Keratinocyte (primary cell): ENCODE results near the gene MYLK4.

Experiments
- CTCF ChIP-seq, 3 experiments: IDR thresholded peaks in 1 of 3; conservative IDR thresholded peaks in 1 of 3; optimal IDR thresholded peaks in 1 of 3; 2 replicates in 2 of 3; 3 replicates in 1 of 3; pipeline versions ENCODE3 to v1.5.1; 2011; ENCODE audit warnings: low read length in 3 of 3, mild to moderate bottlenecking in 3 of 3, moderate library complexity in 2 of 3, control low read depth in 1 of 3, inconsistent platforms in 1 of 3; ENCODE audit not compliant: insufficient read depth in 2 of 3; ENCODE audit errors: extremely low read depth in 1 of 3
- EZH2 ChIP-seq: IDR thresholded peaks from one replicate; pipeline ENCODE4 v1.6.1; 2012; ENCODE audit warnings: inconsistent platforms, mild to moderate bottlenecking, low read length, moderate library complexity

GRCh38 chr6:2712102-2712501 is 38.6 kb downstream of the MYLK4 start:
- TF ChIP-seq CTCF (optimal IDR thresholded peaks at IDR 0.05 in 1 of 3, IDR thresholded peaks at IDR 0.05 in 1 of 3, conservative IDR thresholded peaks at IDR 0.05 in 1 of 3; ENCODE audit: extremely low read depth in 1 of 3, insufficient read depth in 2 of 3, low read length in 3 of 3) (no peak), EZH2 (no peak)
